Body of pancreas (tissue), 4 donors: ENCODE measurements around the gene DARS1.

Experiments used
- POLR2A ChIP-seq, 3 donors: fragments of 450-650 bp; IDR thresholded peaks; one replicate each; pipeline ENCODE4 v1.6.1; 2016; ENCODE audit warnings: antibody characterized with exemption in 3 of 3, mild to moderate bottlenecking in 2 of 3
- TF ChIP-seq, protein P1 (sequence below), 7 experiments: fragments of 450-650 bp in 4 of 7; fragments of 200-600 bp in 3 of 7; sonication (generic) in 3 of 7; IDR thresholded peaks; one replicate each; pipeline ENCODE4 v1.5.1; 2016 to 2019; ENCODE audit warnings: antibody characterized with exemption in 7 of 7

DNA sequence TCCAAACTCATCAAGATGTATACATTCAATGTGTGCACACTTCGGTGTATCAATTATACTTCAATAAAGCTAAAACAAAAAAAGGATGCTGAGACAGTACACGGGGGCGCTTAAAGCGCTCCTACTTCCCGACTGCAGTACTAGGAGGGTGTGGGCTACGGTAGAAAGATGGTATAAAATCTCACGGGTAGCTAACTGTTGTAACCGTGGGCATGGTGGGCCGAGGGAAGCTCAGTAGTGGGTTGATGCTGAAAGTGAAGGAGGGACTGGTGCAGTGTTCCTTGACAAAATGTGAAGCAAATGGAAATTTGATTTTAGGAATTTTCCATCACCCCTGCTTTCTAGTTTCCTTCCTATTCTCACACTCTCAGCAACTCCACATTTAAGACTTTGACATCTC, 42.6 kb upstream of the DARS1 start:
- TF ChIP-seq, protein P1, sequence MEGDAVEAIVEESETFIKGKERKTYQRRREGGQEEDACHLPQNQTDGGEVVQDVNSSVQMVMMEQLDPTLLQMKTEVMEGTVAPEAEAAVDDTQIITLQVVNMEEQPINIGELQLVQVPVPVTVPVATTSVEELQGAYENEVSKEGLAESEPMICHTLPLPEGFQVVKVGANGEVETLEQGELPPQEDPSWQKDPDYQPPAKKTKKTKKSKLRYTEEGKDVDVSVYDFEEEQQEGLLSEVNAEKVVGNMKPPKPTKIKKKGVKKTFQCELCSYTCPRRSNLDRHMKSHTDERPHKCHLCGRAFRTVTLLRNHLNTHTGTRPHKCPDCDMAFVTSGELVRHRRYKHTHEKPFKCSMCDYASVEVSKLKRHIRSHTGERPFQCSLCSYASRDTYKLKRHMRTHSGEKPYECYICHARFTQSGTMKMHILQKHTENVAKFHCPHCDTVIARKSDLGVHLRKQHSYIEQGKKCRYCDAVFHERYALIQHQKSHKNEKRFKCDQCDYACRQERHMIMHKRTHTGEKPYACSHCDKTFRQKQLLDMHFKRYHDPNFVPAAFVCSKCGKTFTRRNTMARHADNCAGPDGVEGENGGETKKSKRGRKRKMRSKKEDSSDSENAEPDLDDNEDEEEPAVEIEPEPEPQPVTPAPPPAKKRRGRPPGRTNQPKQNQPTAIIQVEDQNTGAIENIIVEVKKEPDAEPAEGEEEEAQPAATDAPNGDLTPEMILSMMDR (IDR thresholded peaks at IDR 0.05) = no peak
- TF ChIP-seq POLR2A (IDR thresholded peaks at IDR 0.05) = no peak
